SK-N-SH (cell line): ENCODE data around the gene SYNGR2. TPM values are rescaled to one million over a fixed set of nuclear protein-coding genes. Genes with fewer than 3 reads are reported as not detected.

Experiments
- CTCF ChIA-PET: fragments of 300-600, 350-600 bp; formaldehyde crosslinking; extraction: SDS; loops from one replicate; lab custom pipeline; 2021; lab: Yijun Ruan, JAX
- POLR2A ChIA-PET: fragments of 350-600 bp; sonication (Branson Sonifier 250); formaldehyde crosslinking; extraction: SDS; loops from one replicate; lab custom pipeline; 2020; ENCODE audit warnings: antibody characterized with exemption, inconsistent platforms; lab: Yijun Ruan, JAX
- DNase-seq: peaks from one replicate; pipeline ENCODE4 v3.0.0; 2012
- H2AFZ ChIP-seq: fragments of 200-600 bp; sonication (generic); 2 replicates; pipeline ENCODE4 v1.8.1; 2016; ENCODE audit warnings: antibody characterized with exemption, mild to moderate bottlenecking, low read depth
- H3F3A ChIP-seq: fragments of 200-600 bp; sonication (generic); replicated peaks from 2 replicates; pipeline ENCODE3; 2016; ENCODE audit warnings: antibody characterized with exemption, mild to moderate bottlenecking; ENCODE audit not compliant: insufficient read depth
- H3K27ac ChIP-seq, 2 experiments: fragments of 200-500 bp in 1 of 2; fragments of 200-600 bp in 1 of 2; sonication (Bioruptor generic) in 1 of 2; sonication (generic), shearing (Covaris generic) in 1 of 2; 2 replicates each; pipeline versions ENCODE4 v1.5.1 to v1.6.1; 2014 to 2016; ENCODE audit warnings: low read depth in 2 of 2, inconsistent platforms in 1 of 2, low read length in 1 of 2, mild to moderate bottlenecking in 1 of 2, mixed read lengths in 1 of 2
- H3K27me3 ChIP-seq: fragments of 200-600 bp; sonication (generic), shearing (Covaris generic); 2 replicates; pipeline ENCODE4 v1.6.1; 2016; ENCODE audit warnings: mixed run types; ENCODE audit not compliant: insufficient read depth
- H3K36me3 ChIP-seq, 2 experiments: fragments of 200-500 bp in 1 of 2; fragments of 200-600 bp in 1 of 2; sonication (Bioruptor generic) in 1 of 2; sonication (generic) in 1 of 2; replicated peaks in 1 of 2; 2 replicates each; pipeline versions ENCODE3 to v1.5.1; 2014 to 2016; ENCODE audit warnings: low read length in 1 of 2, mild to moderate bottlenecking in 1 of 2; ENCODE audit not compliant: insufficient read depth in 2 of 2, control insufficient read depth in 1 of 2
- H3K4me1 ChIP-seq, 2 experiments: fragments of 200-500 bp in 1 of 2; fragments of 200-600 bp in 1 of 2; sonication (Bioruptor generic) in 1 of 2; sonication (generic), shearing (Covaris generic) in 1 of 2; 2 replicates each; pipeline versions ENCODE4 v1.5.1 to v1.6.1; 2014 to 2016; ENCODE audit warnings: low read depth in 1 of 2, low read length in 1 of 2, mixed run types in 1 of 2; ENCODE audit not compliant: insufficient read depth in 2 of 2, control insufficient read depth in 1 of 2
- H3K4me2 ChIP-seq: fragments of 200-600 bp; sonication (generic), shearing (Covaris generic); 2 replicates; pipeline ENCODE4 v1.6.1; 2017; ENCODE audit warnings: mixed run types
- H3K4me3 ChIP-seq, 2 experiments: fragments of 200-500 bp in 1 of 2; fragments of 200-600 bp in 1 of 2; sonication (Bioruptor generic) in 1 of 2; sonication (generic), shearing (Covaris generic) in 1 of 2; 2 replicates each; pipeline versions ENCODE4 v1.5.1 to v1.8.1; 2014 to 2016; ENCODE audit warnings: low read depth in 2 of 2, inconsistent platforms in 1 of 2, low read length in 1 of 2, mild to moderate bottlenecking in 1 of 2, mixed read lengths in 1 of 2, moderate library complexity in 1 of 2
- H3K79me2 ChIP-seq: fragments of 200-600 bp; sonication (generic); 2 replicates; pipeline ENCODE4 v1.8.1; 2017; ENCODE audit warnings: mild to moderate bottlenecking; ENCODE audit not compliant: insufficient read depth
- H3K9ac ChIP-seq: fragments of 200-600 bp; sonication (generic); 2 replicates; pipeline ENCODE4 v1.6.1; 2017; ENCODE audit warnings: mixed run types
- H3K9me2 ChIP-seq: fragments of 200-600 bp; sonication (generic); 2 replicates; pipeline ENCODE4 v1.6.1; 2017; ENCODE audit warnings: mixed run types
- H3K9me3 ChIP-seq: fragments of 200-600 bp; sonication (generic); 2 replicates; pipeline ENCODE4 v1.6.1; 2017; ENCODE audit warnings: mixed run types, mild to moderate bottlenecking, moderate library complexity
- H4K20me1 ChIP-seq: fragments of 200-600 bp; sonication (generic); 2 replicates; pipeline ENCODE4 v1.6.1; 2017; ENCODE audit warnings: mild to moderate bottlenecking, mixed run types; ENCODE audit not compliant: insufficient read depth
- CHD2 ChIP-seq: fragments of 150-350 bp; IDR thresholded peaks from 2 replicates; pipeline ENCODE4 v1.6.1; 2018; ENCODE audit warnings: low read length; ENCODE audit not compliant: partially characterized antibody
- CTCF ChIP-seq: fragments of 200-600 bp; sonication (generic); IDR thresholded peaks from 2 replicates; pipeline ENCODE4 v1.6.1; 2017; ENCODE audit warnings: antibody characterized with exemption, mild to moderate bottlenecking, moderate library complexity
- EZH2phosphoT487 ChIP-seq: fragments of 200-600 bp; sonication (generic); IDR thresholded peaks from 2 replicates; pipeline ENCODE4 v1.6.1; 2017; ENCODE audit warnings: low read depth, mixed run types, mild to moderate bottlenecking, antibody characterized with exemption, moderate library complexity, borderline replicate concordance
- JUND ChIP-seq: IDR thresholded peaks from 2 replicates; pipeline ENCODE4 v1.4.0; 2012
- NFIC ChIP-seq: IDR thresholded peaks from 2 replicates; pipeline ENCODE4 v1.4.0; 2012; ENCODE audit warnings: borderline replicate concordance
- PBX3 ChIP-seq: IDR thresholded peaks from 2 replicates; pipeline ENCODE4; 2012
- POLR2AphosphoS5 ChIP-seq: IDR thresholded peaks from 2 replicates; pipeline ENCODE4 v1.6.1; 2012; ENCODE audit warnings: low read depth, low read length
- RAD21 ChIP-seq: IDR thresholded peaks from 2 replicates; pipeline ENCODE4 v1.6.1; 2012; ENCODE audit warnings: mild to moderate bottlenecking, low read length
- RCOR1 ChIP-seq: fragments of 150-350 bp; IDR thresholded peaks from 2 replicates; pipeline ENCODE4 v1.6.1; 2017; ENCODE audit warnings: antibody characterized with exemption, low read length
- SMC3 ChIP-seq: IDR thresholded peaks from 2 replicates; pipeline ENCODE4 v1.6.1; 2012; ENCODE audit warnings: low read depth, low read length, improper control_type of control experiment
- TCF12 ChIP-seq: IDR thresholded peaks from 2 replicates; pipeline ENCODE4 v1.4.0; 2012
- TEAD4 ChIP-seq: IDR thresholded peaks from 2 replicates; pipeline ENCODE4 v1.4.0; 2012; ENCODE audit warnings: mild to moderate bottlenecking, borderline replicate concordance; ENCODE audit not compliant: insufficient read depth
- USF1 ChIP-seq: IDR thresholded peaks from 2 replicates; pipeline ENCODE4 v1.4.0; 2012; ENCODE audit warnings: low read depth, borderline replicate concordance
- YY1 ChIP-seq: IDR thresholded peaks from 2 replicates; pipeline ENCODE4 v1.4.0; 2012; ENCODE audit warnings: low read depth, mild to moderate bottlenecking
- ZBTB33 ChIP-seq: IDR thresholded peaks from 2 replicates; pipeline ENCODE4 v1.4.0; 2012; ENCODE audit warnings: low read depth, borderline replicate concordance
- WGBS: methylation state at CpG from one replicate; pipeline ENCODE4 v1.1.6; 2017; ENCODE audit warnings: low lambda C conversion rate; 5-methylcytosine and 5-hydroxymethylcytosine counted together
- polyA plus RNA-seq, 3 experiments: library from polyadenylated mRNA; depleted of rRNA; stranded (reverse); fragments of >200 nt; gene quantifications; 2 replicates each; pipeline ENCODE4 v1.2.3, GENCODE V29; 2012
- TF ChIP-seq, protein P1 (sequence below): fragments of 150-350 bp; IDR thresholded peaks from 2 replicates; pipeline ENCODE4 v1.6.1; 2017; ENCODE audit warnings: antibody characterized with exemption, low read length, low read depth, borderline replicate concordance

SYNGR2 gene
- polyA plus RNA-seq, 1 of the 3 experiments (the other 2 are of a cell fraction), result 181 TPM

GRCh38 chr17:78134899-78135385 lies 33.4 kb upstream of the SYNGR2 start:
- H3K9ac ChIP-seq, result no peak overlapping the region
- H3K36me3 ChIP-seq, result no peaks in the 10 kb centered on the region
- DNase-seq, result no peak
- H4K20me1 ChIP-seq, result no peaks in the 10 kb centered on the region
- CTCF ChIA-PET, result interaction anchor here (0.6 to 6.3 kb wide), 19 partner anchors 9 to 116 kb away, joined by 3 to 73 read pairs (median 5); no protein-coding TSS in a partner anchor
- no peak for TF ChIP-seq RAD21
- no peak for TF ChIP-seq YY1
- no peak for TF ChIP-seq CTCF
- no peak for TF ChIP-seq POLR2AphosphoS5
- no peak for TF ChIP-seq JUND
- TF ChIP-seq PBX3, result no peak
- TF ChIP-seq, protein P1, sequence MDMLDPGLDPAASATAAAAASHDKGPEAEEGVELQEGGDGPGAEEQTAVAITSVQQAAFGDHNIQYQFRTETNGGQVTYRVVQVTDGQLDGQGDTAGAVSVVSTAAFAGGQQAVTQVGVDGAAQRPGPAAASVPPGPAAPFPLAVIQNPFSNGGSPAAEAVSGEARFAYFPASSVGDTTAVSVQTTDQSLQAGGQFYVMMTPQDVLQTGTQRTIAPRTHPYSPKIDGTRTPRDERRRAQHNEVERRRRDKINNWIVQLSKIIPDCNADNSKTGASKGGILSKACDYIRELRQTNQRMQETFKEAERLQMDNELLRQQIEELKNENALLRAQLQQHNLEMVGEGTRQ, result no peak
- TF ChIP-seq SMC3, result no peak
- TF ChIP-seq NFIC, result no peak
- TF ChIP-seq CHD2, result no peak
- no peak for TF ChIP-seq RCOR1
- no peak for TF ChIP-seq TEAD4
- TF ChIP-seq ZBTB33, result no peak
- TF ChIP-seq USF1, result no peak
- TF ChIP-seq TCF12, result no peak
- no peak for TF ChIP-seq EZH2phosphoT487
- H3F3A ChIP-seq, result no peaks in the 10 kb centered on the region
- H3K4me2 ChIP-seq, result no peak overlapping the region
- H3K9me3 ChIP-seq, result no peaks in the 10 kb centered on the region
- POLR2A ChIA-PET, result no interaction called here
- no peaks in the 10 kb centered on the region for H3K9me2 ChIP-seq
- no peak overlapping the region for H3K4me3 ChIP-seq
- no peak overlapping the region for H2AFZ ChIP-seq
- no peaks in the 10 kb centered on the region; a peak in 1 of 4 replicates for H3K4me1 ChIP-seq
- WGBS, result 54% methylated on average over 8 of the region's 9 CpGs
- peaks cover 3% of the 10 kb centered on the region for H3K27me3 ChIP-seq
- H3K79me2 ChIP-seq, result no peaks in the 10 kb centered on the region
- H3K27ac ChIP-seq, result no peak overlapping the region
